ENCODE measurements around the gene MRPS12.
A peak's percentile ranks its signal among the peaks of the same experiment; 100 is the strongest.

Gene MRPS12

GRCh38 chr19:38899447-38900201 lies 31.1 kb upstream of the MRPS12 start, which contains the start of the genes NFKBIB and SIRT2 (continued):
- TF ChIP-seq ZNF580 (tag by site-specific recombination; IDR thresholded peaks at IDR 0.05) (peak; percentile 71; the same call in 1 of the 2 replicates), ZNF529 (tag by site-specific recombination; IDR thresholded peaks at IDR 0.05; ENCODE audit: insufficient replicate concordance) (no peak), ZNF16 (tag by site-specific recombination; IDR thresholded peaks at IDR 0.05; ENCODE audit: low read depth) (no peak; the same call in 1 of the 2 replicates), PRDM10 (tag by site-specific recombination; IDR thresholded peaks at IDR 0.05) (peak; percentile 100), KLF8 (tag by site-specific recombination; IDR thresholded peaks at IDR 0.05) (peak; percentile 99), ZNF133 (tag by site-specific recombination; IDR thresholded peaks at IDR 0.05) (no peak), ZNF292 (tag by site-specific recombination; IDR thresholded peaks at IDR 0.05; ENCODE audit: borderline replicate concordance, low read depth) (no peak), ZNF350 (tag by site-specific recombination; IDR thresholded peaks at IDR 0.05) (no peak), ZSCAN18 (tag by site-specific recombination; IDR thresholded peaks at IDR 0.05) (0 out of 2 replicates have a peak, but pooled peaks have one; percentile 6), GLI2 (tag by site-specific recombination; IDR thresholded peaks at IDR 0.05; ENCODE audit: borderline replicate concordance, low read depth) (no peak), ZNF623 (tag by site-specific recombination; IDR thresholded peaks at IDR 0.05) (peak; percentile 32), ZNF548 (tag by site-specific recombination; IDR thresholded peaks at IDR 0.05) (no peak), ZNF776 (tag by site-specific recombination; IDR thresholded peaks at IDR 0.05; ENCODE audit: borderline replicate concordance) (no peak), ZBTB44 (tag by site-specific recombination; IDR thresholded peaks at IDR 0.05) (no peak), GLI4 (tag by site-specific recombination; IDR thresholded peaks at IDR 0.05) (no peak), ZNF335 (tag by site-specific recombination; conservative IDR thresholded peaks at IDR 0.05) (peak; percentile 99), ZNF140 (tag by site-specific recombination; IDR thresholded peaks at IDR 0.05) (no peak), ZNF585B (tag by site-specific recombination; IDR thresholded peaks at IDR 0.05) (no peak), ZNF639 (tag by site-specific recombination; IDR thresholded peaks at IDR 0.05) (peak; percentile 72), ZNF423 (tag by site-specific recombination; IDR thresholded peaks at IDR 0.05) (0 out of 2 replicates have a peak, but pooled peaks have one; percentile 54), ZNF670 (tag by site-specific recombination; IDR thresholded peaks at IDR 0.05; ENCODE audit: low read depth) (no peak), ZNF274 (IDR thresholded peaks at IDR 0.05; ENCODE audit: low read length) (no peak), ZNF274 (tag by site-specific recombination; IDR thresholded peaks at IDR 0.05; ENCODE audit: borderline replicate concordance) (no peak), ZBTB21 (tag by site-specific recombination; IDR thresholded peaks at IDR 0.05) (peak; percentile 99), ZNF488 (tag by site-specific recombination; IDR thresholded peaks at IDR 0.05) (no peak), TSHZ1 (tag by site-specific recombination; IDR thresholded peaks at IDR 0.05; ENCODE audit: borderline replicate concordance) (peak; percentile 93), ZNF146 (tag by site-specific recombination; IDR thresholded peaks at IDR 0.05) (no peak)

Data from HEK293 (cell line).